Caco-2 (cell line): ENCODE measurements around the gene C6orf132. TPM values are rescaled to one million over a fixed set of nuclear protein-coding genes. Genes with fewer than 3 reads are reported as not detected.
"Not testable (repeated sequence)": the region's sequence is repeated elsewhere in the genome, so short reads cannot be mapped to it uniquely, and the experiment has no call there.

Experiments
- BruUV-seq: library from RNA; stranded (reverse); fragments of 400-500 nt; replicated peaks from 2 replicates; lab custom pipeline; 2021; lab: Mats Ljungman, UMichigan
- CTCF ChIA-PET: fragments of 300-600 bp; sonication (Branson Sonifier 250); formaldehyde crosslinking; loops from one replicate; lab custom pipeline; 2022; ENCODE audit warnings: antibody characterized with exemption; lab: Charles Lee
- POLR2A ChIA-PET: fragments of 300-600 bp; sonication (Branson Sonifier 250); formaldehyde crosslinking; loops from one replicate; lab custom pipeline; 2022; ENCODE audit warnings: antibody characterized with exemption; lab: Charles Lee
- DNase-seq, 2 experiments: peaks; one replicate each; pipeline versions ENCODE4 v3.0.0 to v3.0.0-alpha.2; 2020 to 2022
- H3K27me3 ChIP-seq: replicated peaks from 2 replicates; pipeline ENCODE4 v1.6.0; 2011; ENCODE audit warnings: low read length; ENCODE audit not compliant: control insufficient read depth, insufficient read depth
- H3K36me3 ChIP-seq: 2 replicates; pipeline ENCODE4 v1.5.1; 2011; ENCODE audit warnings: low read length; ENCODE audit not compliant: control insufficient read depth, insufficient read depth
- H3K4me1 ChIP-seq: fragments of 250-450 bp; sonication (Bioruptor Pico); 2 replicates; pipeline ENCODE4 v1.5.1; 2020; ENCODE audit warnings: mild to moderate bottlenecking
- H3K4me3 ChIP-seq: 2 replicates; pipeline ENCODE4 v1.5.1; 2011; ENCODE audit warnings: low read depth, mild to moderate bottlenecking, control low read depth, low read length
- H3K9me3 ChIP-seq: fragments of 250-450 bp; sonication (Bioruptor Pico); 2 replicates; pipeline ENCODE4 v1.5.1; 2020; ENCODE audit warnings: mild to moderate bottlenecking, moderate library complexity
- H3K27ac Mint-ChIP-seq: one replicate; pipeline ENCODE4 v1.8.0; 2022; ENCODE audit warnings: mixed read lengths; ENCODE audit not compliant: unreplicated experiment
- H3K27me3 Mint-ChIP-seq: one replicate; pipeline ENCODE4 v1.8.0; 2022; ENCODE audit warnings: mixed read lengths; ENCODE audit not compliant: insufficient read depth, unreplicated experiment
- H3K36me3 Mint-ChIP-seq: one replicate; pipeline ENCODE4 v1.8.0; 2022; ENCODE audit warnings: mild to moderate bottlenecking, mixed read lengths; ENCODE audit not compliant: insufficient read depth, unreplicated experiment
- H3K4me1 Mint-ChIP-seq: one replicate; pipeline ENCODE4 v1.8.0; 2022; ENCODE audit warnings: low read depth, mixed read lengths; ENCODE audit not compliant: unreplicated experiment
- H3K4me3 Mint-ChIP-seq: one replicate; pipeline ENCODE4 v1.8.0; 2022; ENCODE audit warnings: mild to moderate bottlenecking, moderate library complexity, mixed read lengths; ENCODE audit not compliant: unreplicated experiment
- H3K9me3 Mint-ChIP-seq: one replicate; pipeline ENCODE4 v1.8.0; 2022; ENCODE audit warnings: mixed read lengths; ENCODE audit not compliant: unreplicated experiment
- intact Hi-C: fragments of 100-400 bp; cut with micrococcal nuclease; formaldehyde crosslinking; loops from one replicate; pipeline ENCODE4 v1.10.0; 2022; ENCODE audit not compliant: unreplicated experiment
- total RNA-seq: library from RNA; stranded (reverse); gene quantifications from 2 replicates; pipeline ENCODE4 v1.2.3, GENCODE V29; 2022
- TF ChIP-seq, protein P1 (sequence below), 2 experiments: fragments of 200-600 bp in 1 of 2; IDR thresholded peaks; 1 replicate in 1 of 2; 2 replicates in 1 of 2; pipeline versions ENCODE4 v1.5.1 to v1.8.0; 2011 to 2022; ENCODE audit warnings: antibody characterized with exemption in 1 of 2, control low read depth in 1 of 2, inconsistent platforms in 1 of 2, low read depth in 1 of 2, low read length in 1 of 2, mild to moderate bottlenecking in 1 of 2, moderate library complexity in 1 of 2; ENCODE audit not compliant: insufficient read depth in 1 of 2, severe bottlenecking in 1 of 2, unreplicated experiment in 1 of 2

The C6orf132 gene
- total RNA-seq, 1 experiment from 2014 or later, result 56.2 TPM

DNA sequence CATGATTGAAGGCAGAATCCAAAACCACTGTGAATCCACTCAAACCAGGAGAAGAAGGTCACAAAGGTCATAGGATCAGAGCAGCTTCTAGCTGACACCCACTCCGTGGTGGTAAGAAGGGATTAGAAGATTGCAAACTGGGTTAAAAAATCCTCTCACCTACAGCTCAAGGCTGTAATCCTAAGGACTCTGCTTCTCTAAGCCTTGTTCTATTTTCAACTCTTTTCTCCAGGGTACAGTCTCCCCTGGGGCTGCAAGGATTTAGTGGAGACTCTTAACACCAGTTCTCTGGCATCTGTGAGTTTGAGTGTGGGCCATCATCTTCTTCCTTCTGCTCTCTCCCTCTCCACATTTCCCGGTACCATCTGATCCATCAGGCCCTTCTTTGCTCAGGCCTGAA is 30.7 kb upstream of the C6orf132 start, which contains the start of gene GUCA1A:
GUCA1A (plus strand) TSS at position 264 of the 400 bp plus-strand sequence. CDS start 250 bp downstream, outside the sequence.
- no peaks in the 10 kb centered on the region for H3K4me1 Mint-ChIP-seq
- H3K27me3 Mint-ChIP-seq, result no peaks in the 10 kb centered on the region
- intact Hi-C loops, result no loop called here
- H3K36me3 ChIP-seq, result no peaks in the 10 kb centered on the region
- no peak for DNase-seq
- H3K4me1 ChIP-seq, result no peaks in the 10 kb centered on the region
- H3K9me3 ChIP-seq, result no peaks in the 10 kb centered on the region
- no peaks in the 10 kb centered on the region for H3K27me3 ChIP-seq
- CTCF ChIA-PET, result no interaction called here
- no peak within 1 kb of the TSS for H3K27ac Mint-ChIP-seq
- BruUV-seq, result no TSS peak
- H3K4me3 ChIP-seq, result no peak within 1 kb of the TSS
- H3K9me3 Mint-ChIP-seq, result no peaks in the 10 kb centered on the region
- TF ChIP-seq, protein P1, sequence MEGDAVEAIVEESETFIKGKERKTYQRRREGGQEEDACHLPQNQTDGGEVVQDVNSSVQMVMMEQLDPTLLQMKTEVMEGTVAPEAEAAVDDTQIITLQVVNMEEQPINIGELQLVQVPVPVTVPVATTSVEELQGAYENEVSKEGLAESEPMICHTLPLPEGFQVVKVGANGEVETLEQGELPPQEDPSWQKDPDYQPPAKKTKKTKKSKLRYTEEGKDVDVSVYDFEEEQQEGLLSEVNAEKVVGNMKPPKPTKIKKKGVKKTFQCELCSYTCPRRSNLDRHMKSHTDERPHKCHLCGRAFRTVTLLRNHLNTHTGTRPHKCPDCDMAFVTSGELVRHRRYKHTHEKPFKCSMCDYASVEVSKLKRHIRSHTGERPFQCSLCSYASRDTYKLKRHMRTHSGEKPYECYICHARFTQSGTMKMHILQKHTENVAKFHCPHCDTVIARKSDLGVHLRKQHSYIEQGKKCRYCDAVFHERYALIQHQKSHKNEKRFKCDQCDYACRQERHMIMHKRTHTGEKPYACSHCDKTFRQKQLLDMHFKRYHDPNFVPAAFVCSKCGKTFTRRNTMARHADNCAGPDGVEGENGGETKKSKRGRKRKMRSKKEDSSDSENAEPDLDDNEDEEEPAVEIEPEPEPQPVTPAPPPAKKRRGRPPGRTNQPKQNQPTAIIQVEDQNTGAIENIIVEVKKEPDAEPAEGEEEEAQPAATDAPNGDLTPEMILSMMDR (IDR thresholded peaks at IDR 0.05; ENCODE audit: insufficient read depth in 1 of 2, low read depth in 1 of 2, low read length in 1 of 2, severe bottlenecking in 1 of 2, unreplicated experiment in 1 of 2), result no peak
- H3K36me3 Mint-ChIP-seq, result no peaks in the 10 kb centered on the region
- POLR2A ChIA-PET, result no interaction called here
- no peak within 1 kb of the TSS for H3K4me3 Mint-ChIP-seq

DNA sequence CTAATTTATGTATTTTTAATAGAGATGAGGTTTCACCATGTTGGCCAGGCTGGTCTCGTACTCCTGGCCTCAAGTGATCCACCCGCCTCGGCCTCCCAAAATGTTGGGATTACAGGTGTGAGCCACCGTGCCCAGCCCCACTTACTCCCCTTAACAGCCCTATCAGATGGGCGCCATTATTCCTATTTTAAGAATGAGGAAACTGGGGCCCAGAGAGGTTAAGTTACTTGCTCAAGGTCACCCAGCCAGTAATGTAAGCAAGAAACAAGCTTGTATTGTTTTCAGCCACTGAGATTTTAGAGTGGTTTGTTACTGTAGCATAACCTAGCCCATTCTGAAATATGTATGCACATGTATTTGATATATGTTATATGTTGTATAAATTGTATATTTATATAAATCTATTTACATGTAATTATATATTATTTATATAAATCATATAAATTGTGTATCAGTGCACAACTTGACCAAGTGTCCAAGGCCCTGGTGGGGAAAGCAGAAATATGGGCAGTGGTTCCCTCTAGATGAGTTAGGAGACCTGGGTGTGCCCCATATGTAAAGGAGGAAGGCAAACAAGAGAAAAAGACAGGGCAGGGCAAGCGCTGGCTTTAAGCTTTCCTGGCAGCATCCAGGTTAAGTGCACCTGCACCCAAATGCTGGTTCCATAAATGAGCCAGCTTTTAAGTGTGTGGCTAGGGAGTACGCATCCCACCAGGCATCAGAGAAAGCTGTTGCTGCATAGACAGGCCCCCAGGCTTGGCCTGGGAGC is 29.6 kb upstream of the C6orf132 start:
- CTCF ChIA-PET, result no interaction called here
- Histone ChIP-seq H3K4me3 (no peak overlapping the region), H3K9me3 (no peaks in the 10 kb centered on the region), H3K36me3 (no peaks in the 10 kb centered on the region), H3K4me1 (0 out of 2 replicates have a peak, but pooled peaks cover 1% of the 10 kb centered on the region), H3K27me3 (no peaks in the 10 kb centered on the region)
- no TSS peak for BruUV-seq
- Mint-ChIP-seq H3K9me3 (no peaks in the 10 kb centered on the region), H3K27ac (no peak overlapping the region), H3K27me3 (no peaks in the 10 kb centered on the region), H3K4me3 (no peak overlapping the region), H3K36me3 (no peaks in the 10 kb centered on the region), H3K4me1 (peaks cover 1% of the 10 kb centered on the region)
- intact Hi-C loops, result no loop called here
- DNase-seq, result no peak
- TF ChIP-seq, protein P1 (IDR thresholded peaks at IDR 0.05; ENCODE audit: insufficient read depth in 1 of 2, low read depth in 1 of 2, low read length in 1 of 2, severe bottlenecking in 1 of 2, unreplicated experiment in 1 of 2), result no peak
- POLR2A ChIA-PET, result no interaction called here

DNA sequence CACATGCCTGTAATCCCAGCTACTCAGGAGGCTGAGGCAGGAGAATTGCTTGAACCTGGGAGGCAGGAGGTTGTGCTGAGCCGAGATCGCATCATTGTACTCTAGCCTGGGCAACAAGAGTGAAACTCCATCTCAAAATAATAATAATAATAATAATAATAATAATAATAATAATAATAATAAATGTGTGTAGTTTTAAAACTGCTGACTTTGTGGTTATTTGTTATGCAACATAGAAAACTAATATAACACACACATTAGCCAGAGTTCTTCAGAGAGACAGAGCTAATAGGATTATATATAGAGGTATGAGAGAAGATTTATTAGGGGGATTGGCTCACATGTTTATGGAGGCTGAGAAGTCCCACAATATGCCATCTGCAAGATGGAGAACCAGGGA is 27.4 kb upstream of the C6orf132 start:
- POLR2A ChIA-PET, H3K27me3 Mint-ChIP-seq, DNase-seq, H3K27ac Mint-ChIP-seq, H3K4me3 ChIP-seq, BruUV-seq, H3K9me3 Mint-ChIP-seq, H3K27me3 ChIP-seq, H3K36me3 ChIP-seq, H3K4me3 Mint-ChIP-seq, H3K36me3 Mint-ChIP-seq, intact Hi-C loops, H3K4me1 ChIP-seq, H3K4me1 Mint-ChIP-seq, H3K9me3 ChIP-seq: not testable (repeated sequence)
- CTCF ChIA-PET, result interaction anchor here (1.6 kb wide), 1 partner anchor 61 kb away, joined by 5 read pairs; no protein-coding TSS in a partner anchor
